Middle frontal gyrus (tissue), 1 donor: ENCODE measurements around the gene PRPH.
"Not testable (repeated sequence)": the region's sequence is repeated elsewhere in the genome, so short reads cannot be mapped to it uniquely, and the experiment has no call there.

Experiments
- DNase-seq: peaks from one replicate; pipeline ENCODE4 v3.0.0-alpha.2; 2015; ENCODE audit warnings: low spot score; ENCODE audit errors: extremely low spot score

Gene PRPH

GRCh38 chr12:49332441-49332861 lies 37.5 kb downstream of the PRPH start:
- no peak for DNase-seq

DNA sequence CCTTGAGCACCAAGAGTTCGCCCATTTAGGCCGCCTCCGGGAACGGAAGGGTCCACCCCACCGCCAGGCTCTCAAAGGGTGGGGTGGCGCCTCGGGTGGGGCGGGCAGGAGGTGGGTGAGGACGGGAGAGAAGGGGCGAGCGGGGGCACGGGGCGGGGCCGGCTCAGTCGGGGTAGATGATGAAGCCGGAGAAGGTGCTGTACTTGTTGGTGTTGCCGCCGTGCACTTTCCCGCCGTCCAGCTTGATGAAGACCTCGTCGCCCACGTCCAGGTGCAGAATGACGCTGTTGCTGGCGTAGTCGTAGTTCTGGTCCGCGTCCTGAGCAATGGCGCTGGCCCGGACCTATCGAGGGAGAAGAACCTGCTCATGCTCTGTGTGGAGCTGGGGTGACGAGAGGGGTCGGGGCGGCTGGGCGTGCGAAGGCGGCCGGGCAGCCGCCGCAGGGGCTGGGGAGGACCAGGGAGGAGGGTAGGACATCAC lies 38.0 kb downstream of the PRPH start:
- DNase-seq, result no peak

GRCh38 chr12:49333778-49334177 lies 38.8 kb downstream of the PRPH start:
- DNase-seq, result not testable (repeated sequence)

DNA sequence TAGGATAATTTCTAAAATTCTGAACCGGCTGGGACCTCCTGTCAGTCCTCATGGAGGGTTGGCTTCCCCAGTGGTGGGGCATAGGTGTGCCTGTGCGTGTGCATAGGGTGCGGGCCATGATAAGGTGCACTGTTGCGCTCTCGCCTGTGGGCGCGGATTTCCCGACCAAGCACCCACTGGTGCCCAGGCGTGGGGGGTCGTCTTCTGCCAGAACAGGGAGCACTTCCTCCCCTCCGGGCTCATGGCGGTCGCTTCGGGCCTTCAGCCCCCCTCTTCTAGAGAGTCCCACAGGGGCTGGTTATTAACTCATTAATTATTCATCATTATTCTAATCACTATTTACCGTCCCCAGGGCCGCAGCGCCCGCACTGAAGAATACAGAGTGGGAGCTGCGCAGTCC lies 39.3 kb downstream of the PRPH start:
- DNase-seq, result no peak

- DNase-seq, result no peak
These were observed 39.7 kb downstream of the PRPH start for GRCh38 chr12:49334681-49335080.

DNA sequence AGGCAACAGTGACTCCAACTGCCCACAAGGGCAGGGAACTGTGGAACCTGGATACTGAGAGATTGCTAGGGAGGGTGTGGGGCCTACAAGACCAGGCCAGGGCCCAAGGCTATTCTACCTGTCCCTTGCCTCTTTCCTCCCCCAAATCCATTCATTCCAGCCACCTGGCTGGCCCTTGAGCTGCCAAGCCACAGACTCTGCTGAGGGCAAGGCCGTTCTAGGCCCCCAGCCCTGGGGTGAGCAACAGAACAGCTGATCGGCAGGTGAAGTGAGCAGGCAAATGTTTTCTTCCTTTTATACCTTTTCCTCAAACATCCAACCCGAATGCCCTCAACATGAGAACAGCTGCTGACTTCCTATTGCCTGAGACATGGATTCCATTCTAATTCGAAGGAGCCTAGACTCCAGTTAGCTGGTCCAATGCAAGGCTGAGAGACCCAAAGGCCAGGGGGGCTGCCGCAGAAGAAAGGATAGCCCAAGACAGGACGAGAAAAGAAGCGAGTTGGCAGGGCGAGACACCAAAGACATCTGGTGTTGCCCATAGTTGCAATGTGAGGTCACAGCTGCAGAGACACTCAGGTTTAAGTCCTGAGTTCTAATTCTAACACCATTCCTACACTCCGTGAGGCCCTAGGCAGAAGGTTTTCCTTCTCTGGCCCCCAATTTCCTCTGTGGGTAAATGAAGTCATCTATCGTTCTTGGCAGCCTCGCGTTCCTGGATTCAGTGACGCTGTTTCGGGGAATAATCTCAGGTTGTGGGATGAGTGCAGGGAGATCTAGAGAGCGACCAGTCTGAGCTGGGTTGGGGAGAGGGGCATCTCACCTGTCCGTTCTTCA lies 40.4 kb downstream of the PRPH start:
- DNase-seq, result no peak

GRCh38 chr12:49335955-49336644 lies 41.2 kb downstream of the PRPH start:
- DNase-seq, result no peak

DNA sequence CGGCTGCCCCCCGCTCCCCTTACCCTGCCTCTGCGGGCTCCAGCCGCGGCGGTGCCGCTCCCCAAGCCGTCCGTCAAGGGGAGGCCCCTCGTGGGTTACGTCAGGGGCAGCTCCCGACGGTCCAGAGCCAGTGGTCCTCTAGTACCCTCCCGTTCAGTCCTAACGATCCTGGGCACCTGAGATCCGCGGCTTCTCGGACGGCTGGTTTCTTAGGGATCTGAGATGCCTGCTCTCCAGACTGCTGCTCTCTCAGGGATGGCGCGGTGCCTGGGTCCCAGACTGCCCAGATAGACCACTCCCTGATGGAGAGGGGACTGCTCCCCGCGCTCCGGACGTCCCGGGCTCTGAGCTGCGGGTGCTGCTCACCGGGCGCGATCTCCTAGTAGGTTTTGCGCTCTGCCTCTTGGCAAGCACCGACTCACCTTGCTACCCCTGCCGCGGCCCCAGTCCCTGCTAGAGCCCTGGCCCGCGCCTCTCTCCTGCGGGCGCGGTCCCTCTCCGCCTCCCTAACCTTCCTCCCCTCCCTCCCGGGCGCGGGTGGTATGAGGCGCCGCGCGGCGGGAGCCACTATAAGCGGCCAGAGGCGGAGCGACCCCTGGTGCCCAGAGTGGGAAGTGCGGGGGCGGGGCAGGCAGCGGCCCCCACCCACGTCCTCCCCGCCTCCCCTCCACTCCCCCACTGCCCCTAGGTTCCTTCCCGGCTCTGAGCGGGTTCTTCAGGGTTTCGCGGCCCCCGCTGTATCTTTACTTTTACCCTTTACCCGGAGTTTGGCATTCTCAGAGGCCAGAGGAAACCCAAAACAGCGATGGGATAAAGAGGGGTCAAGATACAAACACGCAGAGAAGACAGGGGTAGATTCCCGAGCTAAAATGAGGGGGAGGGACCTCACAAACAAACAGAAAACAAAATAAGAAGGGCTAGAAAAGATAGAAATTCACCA lies 42.0 kb downstream of the PRPH start, which contains the start of gene C1QL4:
TSS of gene C1QL4 (minus strand) at position 544 of the 940 bp plus-strand sequence. CDS start 711 bp downstream, outside the sequence.
- DNase-seq, result no peak

DNA sequence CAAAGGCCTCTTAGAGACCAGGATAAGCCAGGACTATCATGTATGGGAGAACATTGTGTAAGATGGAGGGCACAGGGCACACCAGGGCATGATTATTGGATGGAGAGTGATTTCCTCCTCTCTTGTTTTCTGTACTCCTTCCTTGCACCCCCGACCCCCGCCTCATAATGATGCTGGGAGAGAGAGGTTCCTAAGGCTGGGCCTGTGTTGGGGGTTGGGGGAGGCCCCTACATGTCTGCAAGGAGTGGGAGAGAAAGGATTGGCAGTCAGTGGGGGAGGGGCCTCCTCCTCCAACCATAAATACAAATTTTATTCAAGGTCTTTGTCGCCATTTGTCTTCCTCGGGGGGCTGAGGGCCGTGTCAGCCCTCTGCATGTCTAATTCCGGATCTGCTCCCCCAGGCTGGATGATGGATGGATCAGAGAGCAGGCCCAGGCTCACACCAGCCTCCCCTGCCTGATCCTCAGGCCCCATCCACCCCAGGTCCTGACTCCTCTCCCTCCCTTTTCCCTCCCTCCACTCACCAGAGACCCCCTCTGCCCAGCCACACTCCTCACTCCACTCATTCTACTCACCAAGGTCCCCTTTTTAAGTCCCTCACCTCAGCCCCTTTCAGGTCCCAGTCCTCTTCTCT lies 44.0 kb downstream of the PRPH start:
- DNase-seq, result no peak

DNA sequence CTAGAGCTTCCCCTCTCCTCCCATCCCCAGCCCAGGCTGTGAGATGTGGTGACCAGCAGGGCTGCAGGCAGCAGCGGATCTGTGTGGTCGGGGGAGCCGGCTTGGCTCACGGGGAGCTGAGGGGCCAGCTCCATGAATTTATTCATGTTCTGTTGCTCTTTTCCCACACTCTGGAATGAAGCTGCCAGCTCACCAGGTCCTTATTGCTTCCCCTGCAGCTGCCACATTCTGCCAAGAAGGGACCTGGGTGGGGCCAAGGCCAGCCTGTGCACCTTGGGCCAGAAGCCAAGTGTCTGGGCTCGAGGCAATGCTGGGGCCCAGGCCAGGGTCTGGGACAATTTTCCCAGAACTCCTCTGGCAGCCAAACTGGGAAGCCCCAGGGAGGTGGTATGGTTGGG lies 44.5 kb downstream of the PRPH start:
- no peak for DNase-seq

DNA sequence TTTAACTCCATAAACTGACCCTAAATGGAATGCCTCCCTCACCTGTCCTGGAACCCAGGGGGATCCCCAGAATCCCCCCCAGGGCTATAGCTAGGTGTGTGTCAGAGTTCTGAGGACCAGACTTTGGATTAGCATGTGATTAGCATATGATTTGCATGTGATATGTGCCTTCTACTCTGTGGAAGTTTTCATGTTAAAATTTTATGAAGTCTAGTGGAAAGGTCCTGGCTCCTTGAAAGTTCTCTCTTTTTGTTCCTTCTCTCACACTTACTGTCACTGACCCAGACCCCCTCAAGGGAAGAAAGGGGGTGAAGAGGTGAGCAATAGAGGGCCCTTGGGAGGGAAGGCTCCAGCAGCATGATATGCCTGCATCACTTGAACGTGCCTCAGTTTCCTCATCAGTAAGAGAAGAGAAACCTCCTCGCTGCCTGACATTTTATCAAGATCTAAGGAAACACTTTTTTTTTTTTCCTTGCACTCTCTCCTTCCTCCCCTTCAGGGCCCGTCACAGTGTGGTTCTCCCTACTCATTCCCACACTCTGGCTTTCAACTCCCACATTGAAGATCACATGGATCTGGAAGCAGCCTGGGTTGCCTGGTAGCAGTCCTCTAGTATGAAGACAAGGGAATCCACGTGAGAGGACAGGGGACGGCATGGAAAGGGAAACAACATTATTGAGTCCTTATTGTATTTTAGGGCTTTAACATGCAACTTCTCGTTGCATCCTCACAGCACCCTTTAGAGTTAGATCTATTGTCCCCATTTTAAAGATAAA lies 45.3 kb downstream of the PRPH start:
- DNase-seq, result no peak

- DNase-seq, result no peak
These were observed 46.2 kb downstream of the PRPH start for GRCh38 chr12:49340971-49341776.

GRCh38 chr12:49341777-49342065 lies 46.8 kb downstream of the PRPH start:
- no peak for DNase-seq

GRCh38 chr12:49342066-49342913 lies 47.3 kb downstream of the PRPH start:
- DNase-seq, result no peak

- no peak for DNase-seq
These were observed 48.2 kb downstream of the PRPH start for GRCh38 chr12:49342914-49343731.

DNA sequence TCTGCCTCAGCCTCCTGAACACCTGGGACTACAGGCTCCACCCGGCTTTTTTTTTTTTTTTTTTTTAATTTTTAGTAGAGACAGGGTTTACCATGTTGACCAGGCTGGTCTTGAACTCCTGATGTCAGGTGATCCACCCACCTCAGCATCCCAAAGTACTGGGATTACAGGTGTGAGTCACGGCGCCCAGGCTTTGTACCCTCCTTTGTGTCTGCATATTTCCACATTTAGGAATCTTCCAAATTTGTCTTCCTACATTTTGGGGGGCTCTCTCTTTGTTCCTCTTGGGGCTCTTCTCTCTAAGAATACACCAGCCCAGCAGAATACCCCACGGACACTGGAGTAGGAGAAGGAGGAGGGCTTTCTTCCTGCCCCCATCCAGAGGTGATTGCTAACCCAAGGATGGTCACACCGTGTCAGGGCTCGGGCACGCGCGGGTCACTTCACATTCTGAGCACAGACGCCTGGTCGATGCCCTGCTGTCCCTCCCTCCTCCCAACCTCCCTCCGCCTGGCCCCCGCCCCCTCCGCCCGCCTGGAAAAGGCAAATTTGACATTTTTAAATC lies 49.6 kb downstream of the PRPH start:
- no peak for DNase-seq

- DNase-seq, result no peak
These were observed 50.3 kb downstream of the PRPH start for GRCh38 chr12:49345051-49345824.
